Adrenal gland (tissue), 12 donors: ENCODE results near the gene EVC. TPM values are rescaled to one million over a fixed set of nuclear protein-coding genes. Genes with fewer than 3 reads are reported as not detected.

Experiments used
- DNase-seq, 7 donors: peaks; one replicate each; pipeline ENCODE4 v3.0.0-alpha.2; 2019 to 2020
- H3K27ac ChIP-seq, 5 donors: fragments of 200-600 bp; sonication (generic) in 4 of 5; 1 replicate in 3 of 5; 2 replicates in 2 of 5; pipeline versions ENCODE4 v1.5.1 to v1.8.0; 2016 to 2020; ENCODE audit warnings: mild to moderate bottlenecking in 1 of 5
- H3K27me3 ChIP-seq: fragments of 200-600 bp; 2 replicates; pipeline ENCODE4 v1.8.0; 2021
- H3K36me3 ChIP-seq, 2 donors: fragments of 200-600 bp; replicated peaks in 1 of 2; 1 replicate in 1 of 2; 2 replicates in 1 of 2; pipeline versions ENCODE4 v1.5.1 to v1.8.0; 2018 to 2022
- H3K4me1 ChIP-seq, 2 donors: fragments of 200-600 bp; replicated peaks in 1 of 2; 1 replicate in 1 of 2; 2 replicates in 1 of 2; pipeline versions ENCODE4 v1.5.1 to v1.8.0; 2018 to 2021
- H3K4me3 ChIP-seq, 4 donors: fragments of 200-600 bp; sonication (generic) in 3 of 4; one replicate each; pipeline ENCODE4 v1.5.1; 2016 to 2018
- H3K9me3 ChIP-seq, 3 donors: fragments of 200-600 bp; sonication (generic) in 1 of 3; replicated peaks in 1 of 3; 1 replicate in 2 of 3; 2 replicates in 1 of 3; pipeline versions ENCODE4 v1.5.1 to v1.8.0; 2016 to 2021
- POLR2A ChIP-seq, 2 donors: fragments of 450-650 bp; IDR thresholded peaks; one replicate each; pipeline ENCODE4 v1.6.1; 2017; ENCODE audit warnings: antibody characterized with exemption in 2 of 2, mild to moderate bottlenecking in 2 of 2, moderate library complexity in 1 of 2
- WGBS, 4 donors: extraction: QIAGEN DNeasy Blood & Tissue Kit in 2 of 4; methylation state at CpG; one replicate each; pipeline versions ENCODE4 v1.1.5 to v1.1.7; 2013 to 2017; 5-methylcytosine and 5-hydroxymethylcytosine counted together
- intact Hi-C, 2 donors: fragments of 100-400 bp; cut with DNase I; formaldehyde crosslinking; loops; one replicate each; pipeline versions ENCODE4 v1.14.1 to v1.15.0; 2022 to 2023
- polyA plus RNA-seq, 3 donors: library from polyadenylated mRNA; stranded (reverse); fragments of 200-250 nt in 2 of 3; fragments of 350-450 nt in 1 of 3; fragmentation: Illumina TruSeq in 1 of 3; extraction: RNeasy Lipid Tissue Mini Kit (QIAGEN cat#74804) in 1 of 3; gene quantifications; one replicate each; pipeline ENCODE4 v1.2.3, GENCODE V29; 2013 to 2014
- total RNA-seq, 9 donors: library from RNA; depleted of rRNA in 4 of 9; stranded (reverse); fragments of >200 nt in 4 of 9; fragments of 120-200 nt in 1 of 9; fragmentation: NEBNext Ultra II Directional in 1 of 9; extraction: Animal tissue kit (Norgen Biotek cat#: 25700) in 1 of 9; gene quantifications; one replicate each; pipeline versions ENCODE4 v1.1.0 to v1.2.4, GENCODE V29; 2013 to 2023
- TF ChIP-seq, protein P1 (sequence below), 6 experiments: fragments of 450-650 bp in 4 of 6; fragments of 200-600 bp in 2 of 6; sonication (generic) in 1 of 6; IDR thresholded peaks; 1 replicate in 5 of 6; 2 replicates in 1 of 6; pipeline versions ENCODE4 v1.5.1 to v1.8.0; 2016 to 2021; ENCODE audit warnings: antibody characterized with exemption in 6 of 6, mild to moderate bottlenecking in 2 of 6, moderate library complexity in 1 of 6
- donor health status: healthy with polysubstance abuse.
- donor health status: Bipolar disorder and iron deficiency.
- donor health status: DM: yes; HTN: yes; CAD: no.
- donor health status: DM: no; HTN: no; CAD: no.
- donor health status: DM: no; HTN: no; CAD: no.
- donor health status: DM: yes; HTN: yes; CAD: no.

The EVC gene
- total and polyA plus RNA-seq, 12 donors: 1.0 to 23.7 (median 10.1) TPM

DNA sequence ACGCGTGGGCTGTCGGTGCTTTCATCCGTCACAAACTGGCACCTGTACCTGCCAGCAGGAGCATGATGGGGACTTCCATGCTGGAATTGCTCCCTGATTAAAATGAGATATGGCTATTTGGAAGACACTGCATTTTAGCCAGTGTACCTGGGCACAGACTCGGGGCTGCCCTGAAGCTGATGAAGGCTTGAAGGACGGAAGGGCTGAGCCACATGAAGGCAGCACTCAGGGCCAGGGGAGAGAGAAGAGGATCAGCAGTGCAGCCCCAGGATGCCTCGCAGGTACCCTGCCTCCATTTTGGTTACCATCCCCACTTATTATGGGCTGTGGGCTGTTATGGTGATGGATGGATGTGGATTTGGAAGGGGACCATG lies 102.9 kb downstream of the EVC start:
- DNase-seq: no peak
- intact Hi-C loops: loop anchor here in 1 of 2 donors (5.0 to 10.0 kb wide), 2 partner anchors 417 to 769 kb away; no protein-coding TSS in a partner anchor
- H3K9me3 ChIP-seq: no peaks in the 10 kb centered on the region

DNA sequence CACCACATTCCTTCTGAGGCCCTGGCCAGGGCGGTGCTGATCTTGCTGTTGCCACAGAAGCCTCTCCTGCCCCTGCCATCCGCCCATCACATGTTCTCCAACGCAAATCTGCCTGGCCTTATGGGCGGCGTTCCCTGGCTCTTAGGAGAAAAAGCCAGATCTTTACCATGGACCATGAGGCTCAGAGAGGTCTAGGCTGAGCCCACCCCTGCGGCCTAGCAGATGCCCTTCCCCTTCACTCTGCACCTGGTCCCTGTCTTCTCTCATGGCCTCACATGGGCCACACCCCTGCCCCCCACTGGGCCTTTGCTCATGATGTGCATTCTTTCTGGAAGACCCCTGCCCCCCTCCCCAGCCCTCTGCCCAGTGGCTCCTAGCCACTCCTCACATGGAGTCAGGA lies 103.4 kb downstream of the EVC start:
- Histone ChIP-seq H3K27me3 (no peaks in the 10 kb centered on the region), H3K27ac (no peak overlapping the region), H3K4me1 (no peaks in the 10 kb centered on the region), H3K4me3 (no peak overlapping the region), H3K9me3 (no peaks in the 10 kb centered on the region), H3K36me3 (no peaks in the 10 kb centered on the region)
- 87 to 94% (median 92%) methylated on average over 6 of the region's 6 CpGs for WGBS, 4 donors
- intact Hi-C loops: loop anchor here in 1 of 2 donors (5.0 to 10.0 kb wide), 2 partner anchors 417 to 770 kb away; no protein-coding TSS in a partner anchor
- TF ChIP-seq, protein P1, sequence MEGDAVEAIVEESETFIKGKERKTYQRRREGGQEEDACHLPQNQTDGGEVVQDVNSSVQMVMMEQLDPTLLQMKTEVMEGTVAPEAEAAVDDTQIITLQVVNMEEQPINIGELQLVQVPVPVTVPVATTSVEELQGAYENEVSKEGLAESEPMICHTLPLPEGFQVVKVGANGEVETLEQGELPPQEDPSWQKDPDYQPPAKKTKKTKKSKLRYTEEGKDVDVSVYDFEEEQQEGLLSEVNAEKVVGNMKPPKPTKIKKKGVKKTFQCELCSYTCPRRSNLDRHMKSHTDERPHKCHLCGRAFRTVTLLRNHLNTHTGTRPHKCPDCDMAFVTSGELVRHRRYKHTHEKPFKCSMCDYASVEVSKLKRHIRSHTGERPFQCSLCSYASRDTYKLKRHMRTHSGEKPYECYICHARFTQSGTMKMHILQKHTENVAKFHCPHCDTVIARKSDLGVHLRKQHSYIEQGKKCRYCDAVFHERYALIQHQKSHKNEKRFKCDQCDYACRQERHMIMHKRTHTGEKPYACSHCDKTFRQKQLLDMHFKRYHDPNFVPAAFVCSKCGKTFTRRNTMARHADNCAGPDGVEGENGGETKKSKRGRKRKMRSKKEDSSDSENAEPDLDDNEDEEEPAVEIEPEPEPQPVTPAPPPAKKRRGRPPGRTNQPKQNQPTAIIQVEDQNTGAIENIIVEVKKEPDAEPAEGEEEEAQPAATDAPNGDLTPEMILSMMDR (IDR thresholded peaks at IDR 0.05): no peak
- no peak for TF ChIP-seq POLR2A (IDR thresholded peaks at IDR 0.05)
- no peak for DNase-seq

More for the DNA sequence above, 102.9 kb downstream of the EVC start:
- no peaks in the 10 kb centered on the region for H3K27me3 ChIP-seq
- no peak overlapping the region for H3K4me3 ChIP-seq
- no peaks in the 10 kb centered on the region for H3K4me1 ChIP-seq
- 86 to 95% (median 93%) methylated on average over 3 to 7 of the region's 7 CpGs for WGBS, 4 donors
- H3K36me3 ChIP-seq: no peaks in the 10 kb centered on the region
- no peak overlapping the region for H3K27ac ChIP-seq
- TF ChIP-seq POLR2A (IDR thresholded peaks at IDR 0.05): no peak
- TF ChIP-seq, protein P1 (IDR thresholded peaks at IDR 0.05): no peak

DNA sequence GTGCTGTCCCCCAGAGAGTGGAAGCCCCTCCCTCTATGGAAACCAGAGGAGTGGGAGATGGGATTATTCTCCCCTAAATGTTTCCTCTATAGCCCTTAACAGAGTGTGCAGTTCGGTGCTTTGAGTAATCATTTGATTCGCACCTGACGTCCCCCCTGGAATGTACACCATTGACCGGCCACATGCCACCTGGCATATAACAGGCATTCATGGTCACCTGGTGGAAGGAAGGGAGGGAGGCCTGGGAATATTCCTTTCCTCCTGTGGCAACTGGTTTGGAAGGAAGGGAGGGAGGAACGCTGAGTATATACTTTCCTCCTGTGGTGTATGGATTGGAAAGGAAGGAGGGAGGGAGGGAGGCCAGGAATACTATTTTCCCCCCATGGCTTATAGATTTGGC lies 104.6 kb downstream of the EVC start:
- H3K4me1 ChIP-seq: no peaks in the 10 kb centered on the region
- H3K36me3 ChIP-seq: peaks cover 0 to 2% of the 10 kb centered on the region in 2 donors
- no peak overlapping the region for H3K4me3 ChIP-seq
- intact Hi-C loops: loop anchor here in 1 of 2 donors (10.0 kb wide), 1 partner anchor 771 kb away; no protein-coding TSS in a partner anchor
- DNase-seq: no peak
- no peaks in the 10 kb centered on the region for H3K9me3 ChIP-seq
- 90 to 97% (median 91%) methylated on average over 5 of the region's 5 CpGs for WGBS, 4 donors
- no peak overlapping the region for H3K27ac ChIP-seq
- TF ChIP-seq, protein P1 (IDR thresholded peaks at IDR 0.05): no peak
- TF ChIP-seq POLR2A (IDR thresholded peaks at IDR 0.05): no peak
- no peaks in the 10 kb centered on the region for H3K27me3 ChIP-seq

DNA sequence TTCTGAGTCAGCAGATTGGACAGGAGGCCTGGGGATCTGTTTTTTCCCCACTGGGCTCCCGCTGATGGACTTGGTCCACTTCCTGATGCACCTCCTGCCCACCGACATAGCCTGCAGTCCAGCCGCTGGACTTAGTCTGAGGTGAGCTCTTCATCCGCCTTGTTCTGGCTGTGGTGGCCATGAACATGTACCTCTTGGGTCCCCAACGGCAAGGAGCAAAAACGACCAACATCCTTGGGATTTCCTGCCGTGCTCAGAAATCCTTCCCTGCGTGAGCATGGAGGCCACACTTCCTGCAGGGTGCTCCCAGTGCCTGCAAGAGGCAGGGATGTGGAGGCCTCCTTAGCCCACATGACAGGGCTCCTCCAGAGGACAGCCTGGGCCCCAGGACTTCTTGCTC lies 105.1 kb downstream of the EVC start:
- Histone ChIP-seq H3K9me3 (no peaks in the 10 kb centered on the region), H3K4me1 (no peaks in the 10 kb centered on the region), H3K4me3 (no peak overlapping the region), H3K27ac (no peak overlapping the region), H3K36me3 (peaks cover 0 to 3% of the 10 kb centered on the region in 2 donors), H3K27me3 (no peaks in the 10 kb centered on the region)
- DNase-seq: no peak
- TF ChIP-seq, protein P1 (IDR thresholded peaks at IDR 0.05): no peak
- no peak for TF ChIP-seq POLR2A (IDR thresholded peaks at IDR 0.05)
- intact Hi-C loops: loop anchor here in 1 of 2 donors (10.0 kb wide), 1 partner anchor 771 kb away; no protein-coding TSS in a partner anchor
- WGBS, 4 donors: 81 to 89% (median 84%) methylated on average over 4 to 8 of the region's 8 CpGs
